Neural crest cell (in vitro differentiated cells): ENCODE data around the gene SCGB1C1. TPM values are rescaled to one million over a fixed set of nuclear protein-coding genes. Genes with fewer than 3 reads are reported as not detected.

Experiments used
- DNase-seq: peaks from one replicate; pipeline ENCODE4 v3.0.0; 2021; ENCODE audit warnings: low read depth, mixed read lengths, low spot score
- H3K27ac Mint-ChIP-seq: one replicate; pipeline ENCODE4 v1.8.0; 2021; ENCODE audit warnings: mild to moderate bottlenecking, mixed read lengths; ENCODE audit not compliant: unreplicated experiment
- H3K27me3 Mint-ChIP-seq: 2 replicates; pipeline ENCODE4 v1.8.0; 2021; ENCODE audit warnings: low read depth, mild to moderate bottlenecking, mixed read lengths
- H3K36me3 Mint-ChIP-seq: 2 replicates; pipeline ENCODE4 v1.8.0; 2021; ENCODE audit warnings: low read depth, mild to moderate bottlenecking, mixed read lengths
- H3K4me1 Mint-ChIP-seq: 2 replicates; pipeline ENCODE4 v1.8.0; 2021; ENCODE audit warnings: mixed read lengths
- H3K4me3 Mint-ChIP-seq: one replicate; pipeline ENCODE4 v1.8.0; 2021; ENCODE audit warnings: mild to moderate bottlenecking, mixed read lengths
- H3K9me3 Mint-ChIP-seq: 2 replicates; pipeline ENCODE4 v1.8.0; 2021; ENCODE audit warnings: mixed read lengths
- CTCF ChIP-seq: fragments of 200-600 bp; sonication (generic); conservative IDR thresholded peaks from 2 replicates; pipeline ENCODE4 v1.5.0; 2021; ENCODE audit warnings: antibody characterized with exemption, mild to moderate bottlenecking
- total RNA-seq: library from RNA; stranded (reverse); gene quantifications from 2 replicates; pipeline ENCODE4 v1.2.1, GENCODE V29; 2021

SCGB1C1 gene
- total RNA-seq, 1 donor from 2014 or later: not detected

GRCh38 chr11:204587-205109 is 11.8 kb downstream of the SCGB1C1 start:
- Mint-ChIP-seq H3K9me3 (no peaks in the 10 kb centered on the region), H3K4me3 (peak overlapping the region; percentile 73), H3K36me3 (peaks cover 3% of the 10 kb centered on the region), H3K4me1 (peaks cover 22% of the 10 kb centered on the region), H3K27me3 (peaks cover 4% of the 10 kb centered on the region), H3K27ac (no peak overlapping the region)
- TF ChIP-seq CTCF: no peak
- DNase-seq: no peak

- DNase-seq: no peak
- Mint-ChIP-seq H3K27me3 (peaks cover 4% of the 10 kb centered on the region), H3K9me3 (no peaks in the 10 kb centered on the region), H3K27ac (no peak overlapping the region), H3K4me1 (peaks cover 28% of the 10 kb centered on the region), H3K4me3 (peak overlapping the region; percentile 94), H3K36me3 (peaks cover 3% of the 10 kb centered on the region)
- no peak for TF ChIP-seq CTCF
Measured at GRCh38 chr11:205221-206001, 12.5 kb downstream of the SCGB1C1 start.

GRCh38 chr11:206002-206384 is 13.1 kb downstream of the SCGB1C1 start:
- peaks cover 4% of the 10 kb centered on the region for H3K27me3 Mint-ChIP-seq
- no peaks in the 10 kb centered on the region for H3K9me3 Mint-ChIP-seq
- peaks cover 3% of the 10 kb centered on the region for H3K36me3 Mint-ChIP-seq
- DNase-seq: no peak
- peak overlapping the region; percentile 94 for H3K4me3 Mint-ChIP-seq
- H3K27ac Mint-ChIP-seq: no peak overlapping the region
- no peak for TF ChIP-seq CTCF
- H3K4me1 Mint-ChIP-seq: peaks cover 28% of the 10 kb centered on the region

- DNase-seq: no peak
- Mint-ChIP-seq H3K9me3 (no peaks in the 10 kb centered on the region), H3K27me3 (peaks cover 4% of the 10 kb centered on the region), H3K4me1 (peaks cover 32% of the 10 kb centered on the region), H3K36me3 (peaks cover 7% of the 10 kb centered on the region), H3K4me3 (peak overlapping the region; percentile 100), H3K27ac (no peak overlapping the region)
- TF ChIP-seq CTCF: no peak
Measured at GRCh38 chr11:206526-207207, 13.8 kb downstream of the SCGB1C1 start.

- Mint-ChIP-seq H3K4me3 (peak within 1 kb of the TSS; percentile 100), H3K9me3 (no peaks in the 10 kb centered on the region), H3K36me3 (peaks cover 7% of the 10 kb centered on the region), H3K27me3 (peaks cover 4% of the 10 kb centered on the region), H3K4me1 (peaks cover 32% of the 10 kb centered on the region), H3K27ac (peak within 1 kb of the TSS; percentile 99)
- peak; percentile 96 for DNase-seq
- TF ChIP-seq CTCF: no peak
Measured at GRCh38 chr11:207208-207862, 14.5 kb downstream of the SCGB1C1 start, which contains the start of the genes BET1L and RIC8A. TSS of gene BET1L (minus strand) at chr11:207399. CDS start at chr11:207321, 78 bp downstream. TSS of gene RIC8A (plus strand) at chr11:207708. CDS start at chr11:208855, 1,147 bp downstream.
